Gastrocnemius medialis (tissue), 4 donors: ENCODE results near the gene ATPAF2.

Experiments used
- POLR2A ChIP-seq, 2 donors: fragments of 450-650 bp; IDR thresholded peaks; one replicate each; pipeline ENCODE4 v1.6.1; 2017; ENCODE audit warnings: antibody characterized with exemption in 2 of 2, mild to moderate bottlenecking in 2 of 2, moderate library complexity in 2 of 2
- TF ChIP-seq, protein P1 (sequence below), 5 experiments: fragments of 450-650 bp in 3 of 5; fragments of 200-600 bp in 2 of 5; sonication (generic) in 2 of 5; IDR thresholded peaks in 4 of 5; conservative IDR thresholded peaks in 1 of 5; 1 replicate in 4 of 5; 2 replicates in 1 of 5; pipeline ENCODE4 v1.5.1; 2016 to 2019; ENCODE audit warnings: antibody characterized with exemption in 5 of 5, mild to moderate bottlenecking in 3 of 5, moderate library complexity in 3 of 5

DNA sequence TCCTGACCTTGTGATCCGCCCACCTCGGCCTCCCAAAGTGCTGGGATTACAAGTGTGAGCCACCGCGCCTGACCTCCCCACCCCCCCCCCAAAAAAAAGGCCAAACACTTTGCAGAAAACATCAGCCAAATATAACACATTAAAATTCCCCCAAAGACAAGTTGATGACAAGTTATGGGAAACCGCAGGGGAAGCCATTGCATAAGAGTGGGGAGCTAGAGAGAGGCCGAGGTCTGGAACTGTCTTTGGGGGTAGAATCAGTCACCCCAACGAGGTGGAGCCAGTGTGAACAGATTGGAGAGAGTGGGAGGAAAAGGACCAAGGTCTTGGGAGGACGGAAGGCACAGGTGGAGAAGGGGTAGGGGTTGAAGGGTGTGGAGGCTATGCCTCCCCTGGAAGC lies 63.5 kb downstream of the ATPAF2 start:
- TF ChIP-seq, protein P1, sequence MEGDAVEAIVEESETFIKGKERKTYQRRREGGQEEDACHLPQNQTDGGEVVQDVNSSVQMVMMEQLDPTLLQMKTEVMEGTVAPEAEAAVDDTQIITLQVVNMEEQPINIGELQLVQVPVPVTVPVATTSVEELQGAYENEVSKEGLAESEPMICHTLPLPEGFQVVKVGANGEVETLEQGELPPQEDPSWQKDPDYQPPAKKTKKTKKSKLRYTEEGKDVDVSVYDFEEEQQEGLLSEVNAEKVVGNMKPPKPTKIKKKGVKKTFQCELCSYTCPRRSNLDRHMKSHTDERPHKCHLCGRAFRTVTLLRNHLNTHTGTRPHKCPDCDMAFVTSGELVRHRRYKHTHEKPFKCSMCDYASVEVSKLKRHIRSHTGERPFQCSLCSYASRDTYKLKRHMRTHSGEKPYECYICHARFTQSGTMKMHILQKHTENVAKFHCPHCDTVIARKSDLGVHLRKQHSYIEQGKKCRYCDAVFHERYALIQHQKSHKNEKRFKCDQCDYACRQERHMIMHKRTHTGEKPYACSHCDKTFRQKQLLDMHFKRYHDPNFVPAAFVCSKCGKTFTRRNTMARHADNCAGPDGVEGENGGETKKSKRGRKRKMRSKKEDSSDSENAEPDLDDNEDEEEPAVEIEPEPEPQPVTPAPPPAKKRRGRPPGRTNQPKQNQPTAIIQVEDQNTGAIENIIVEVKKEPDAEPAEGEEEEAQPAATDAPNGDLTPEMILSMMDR (IDR thresholded peaks at IDR 0.05 in 4 of 5, conservative IDR thresholded peaks at IDR 0.05 in 1 of 5), result no peak
- no peak for TF ChIP-seq POLR2A (IDR thresholded peaks at IDR 0.05)
